Umbilical cord (tissue), 2 donors: Measurements from ENCODE around the gene STK39. TPM values are rescaled to one million over a fixed set of nuclear protein-coding genes. Genes with fewer than 3 reads are reported as not detected.

Source experiments
- DNase-seq: peaks from one replicate; pipeline ENCODE4 v3.0.0-alpha.2; 2015; ENCODE audit warnings: low spot score
- total RNA-seq: library from RNA; depleted of rRNA; stranded (reverse); fragments of >200 nt; gene quantifications from one replicate; pipeline ENCODE4 v1.2.3, GENCODE V29; 2014; ENCODE audit warnings: low replicate concordance; ENCODE audit not compliant: insufficient read depth

The STK39 gene
- total RNA-seq, 1 donor from 2014 or later = 9.6 TPM

DNA sequence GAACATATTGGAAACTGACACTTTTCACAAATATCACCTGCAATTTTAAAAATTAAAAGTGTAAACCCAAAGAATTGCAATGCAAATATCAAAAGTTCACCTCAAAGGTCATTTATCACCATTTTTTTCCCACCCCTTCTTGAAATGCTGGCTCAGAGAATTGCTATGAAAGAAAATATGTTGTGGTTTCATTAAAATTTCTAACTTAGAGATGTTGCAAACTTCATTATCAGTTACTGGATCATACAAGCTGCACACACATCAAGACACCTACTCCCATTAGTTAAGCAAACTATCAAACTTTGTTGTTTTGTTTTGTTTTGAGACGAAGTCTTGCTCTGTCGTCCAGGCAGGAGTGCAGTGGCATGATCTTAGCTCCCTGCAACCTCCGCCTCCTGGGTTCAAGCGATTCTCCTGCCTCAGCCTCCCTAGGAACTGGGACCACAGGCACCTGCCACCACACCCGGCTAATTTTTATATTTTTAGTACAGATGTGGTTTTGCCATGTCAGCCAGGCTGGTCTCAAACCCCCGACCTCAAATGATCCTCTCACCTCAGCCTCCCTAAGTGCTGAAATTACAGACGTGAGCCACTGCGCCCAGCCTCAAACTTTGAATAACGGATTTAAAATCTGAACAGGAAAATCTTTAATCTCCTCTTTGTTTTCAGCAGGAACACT lies 37.0 kb downstream of the STK39 start:
- no peak for DNase-seq

DNA sequence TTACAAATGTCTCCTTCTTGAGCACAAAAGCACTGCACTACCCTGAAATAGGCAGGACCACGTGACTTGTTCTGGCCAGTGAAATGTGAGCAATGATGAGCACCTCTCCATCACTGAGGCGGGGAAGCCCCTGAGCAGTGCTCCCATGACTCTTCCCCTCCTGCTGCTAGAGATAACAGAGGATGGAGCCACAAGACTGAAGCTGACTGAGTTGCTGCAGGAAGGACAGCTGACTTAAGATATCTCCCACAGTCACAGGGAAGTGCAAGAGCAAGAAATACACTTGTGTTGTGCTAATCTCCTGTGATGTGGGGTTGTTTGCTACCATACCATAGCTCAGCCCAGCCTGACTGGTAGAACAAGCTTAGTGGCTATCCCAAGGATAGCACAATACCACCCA lies 38.7 kb downstream of the STK39 start:
- DNase-seq = no peak

DNA sequence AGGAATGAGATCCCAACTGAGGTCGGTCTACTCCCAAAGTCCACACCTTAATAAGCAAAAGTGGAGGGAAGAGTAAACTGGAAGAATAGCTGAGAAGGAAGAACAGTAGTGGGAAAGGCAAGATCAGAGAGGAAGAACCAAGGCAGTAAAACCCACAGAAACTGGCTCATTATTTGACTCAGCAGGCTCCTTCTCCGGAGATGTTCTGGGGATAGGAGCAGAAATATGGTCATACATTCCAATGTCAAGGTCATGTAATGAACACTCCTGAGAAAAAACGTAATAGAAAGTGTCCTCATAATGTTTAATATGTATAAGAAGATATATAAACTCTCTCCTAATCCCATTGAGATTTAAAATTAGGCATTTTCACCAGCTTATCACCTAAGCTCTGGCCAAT lies 39.5 kb downstream of the STK39 start:
- DNase-seq = no peak

DNA sequence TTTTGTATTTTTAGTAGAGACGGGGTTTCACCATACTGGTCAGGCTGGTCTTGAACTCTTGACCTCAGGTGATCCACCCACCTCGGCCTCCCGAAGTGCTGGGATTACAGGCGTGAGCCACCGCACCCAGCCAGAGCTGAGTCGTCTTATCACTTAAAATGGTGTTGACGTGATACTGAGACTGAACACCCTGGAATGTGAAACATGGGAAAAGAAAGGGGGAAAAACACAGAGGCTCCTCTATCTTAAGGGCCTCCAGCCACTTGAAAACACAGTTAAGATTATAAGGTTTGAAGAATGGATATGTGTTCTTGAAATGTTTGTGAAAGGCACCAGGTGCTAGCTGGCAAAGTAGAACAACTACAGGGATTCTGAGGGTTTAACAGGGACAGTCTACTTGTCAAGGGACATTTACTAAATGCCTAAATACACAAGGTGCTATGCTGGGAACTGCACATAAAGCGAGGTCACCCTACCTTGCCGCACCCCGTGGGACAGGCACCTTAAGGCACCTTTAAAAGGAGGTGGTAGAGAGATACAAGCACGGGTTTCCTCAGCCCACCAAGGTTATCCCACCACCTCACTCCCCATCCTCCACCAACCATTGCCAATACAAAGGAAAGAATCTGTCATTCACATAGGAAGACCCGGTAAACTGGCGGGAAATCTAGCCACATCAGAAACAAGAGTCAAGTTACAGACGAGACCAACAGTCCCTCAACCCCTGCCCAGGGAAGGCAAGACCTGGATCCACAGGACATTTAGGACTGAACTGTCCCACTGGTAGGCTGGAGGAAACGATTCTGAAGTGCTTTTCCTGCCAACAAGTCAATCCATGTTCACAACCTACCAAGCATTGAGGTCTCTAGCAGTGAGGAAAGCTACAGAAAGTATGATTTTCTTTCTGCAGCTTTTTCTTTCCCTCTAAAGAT lies 43.4 kb downstream of the STK39 start:
- no peak for DNase-seq

DNA sequence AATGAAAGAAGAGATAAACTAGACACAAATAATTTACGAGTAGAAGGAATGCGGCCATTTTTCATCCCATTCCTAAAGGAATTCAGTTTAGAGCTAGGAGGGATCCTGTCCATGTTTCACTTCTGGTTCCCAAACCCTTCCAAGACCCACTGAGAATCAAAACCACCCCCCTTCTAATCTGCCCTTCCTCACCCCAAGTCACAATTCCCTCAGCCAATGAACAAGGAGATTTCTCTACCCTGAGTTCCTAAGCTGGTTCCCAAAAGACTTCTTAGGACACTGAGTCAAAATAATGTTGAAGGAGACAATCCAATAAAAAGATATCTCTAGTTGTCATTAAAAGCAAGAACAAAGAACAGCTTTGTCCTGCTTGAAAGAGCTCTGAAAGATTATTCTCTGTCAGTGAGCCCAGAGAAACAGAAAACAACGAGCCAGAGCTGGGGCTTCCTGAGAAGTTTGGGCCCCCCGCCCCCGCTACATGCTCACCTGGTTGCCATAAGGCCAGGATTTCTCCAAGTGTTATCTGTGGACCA lies 45.7 kb downstream of the STK39 start:
- DNase-seq = no peak

DNA sequence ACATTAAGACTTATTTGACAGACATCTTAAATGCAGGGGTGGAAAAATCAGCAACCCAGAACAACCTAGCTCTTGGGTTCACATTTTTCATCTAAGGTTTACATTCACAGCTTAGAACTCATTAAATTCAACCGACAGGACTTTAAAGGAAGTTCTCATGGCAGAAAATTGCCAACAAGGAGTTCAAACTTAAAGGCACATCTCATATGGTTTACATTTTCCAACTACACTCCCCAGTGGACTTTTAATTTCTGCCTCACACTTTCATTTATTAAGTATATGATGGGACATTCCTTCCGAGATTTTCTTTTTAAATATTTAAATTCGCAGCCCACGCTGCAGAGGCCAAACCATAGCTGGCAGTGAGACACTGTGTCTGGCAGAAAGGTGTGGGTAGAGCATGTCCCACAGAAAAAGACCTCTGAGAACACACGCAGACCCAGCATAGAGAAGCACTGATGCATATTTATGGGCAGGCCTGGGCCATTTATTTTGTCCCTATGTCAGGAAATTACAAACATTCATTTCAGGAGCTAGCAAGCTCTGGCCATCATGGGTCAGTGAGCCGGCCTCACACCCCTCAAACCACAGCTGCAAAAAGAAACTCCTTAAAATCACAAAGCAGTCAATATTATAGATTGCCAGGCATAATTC lies 46.3 kb downstream of the STK39 start:
- no peak for DNase-seq

DNA sequence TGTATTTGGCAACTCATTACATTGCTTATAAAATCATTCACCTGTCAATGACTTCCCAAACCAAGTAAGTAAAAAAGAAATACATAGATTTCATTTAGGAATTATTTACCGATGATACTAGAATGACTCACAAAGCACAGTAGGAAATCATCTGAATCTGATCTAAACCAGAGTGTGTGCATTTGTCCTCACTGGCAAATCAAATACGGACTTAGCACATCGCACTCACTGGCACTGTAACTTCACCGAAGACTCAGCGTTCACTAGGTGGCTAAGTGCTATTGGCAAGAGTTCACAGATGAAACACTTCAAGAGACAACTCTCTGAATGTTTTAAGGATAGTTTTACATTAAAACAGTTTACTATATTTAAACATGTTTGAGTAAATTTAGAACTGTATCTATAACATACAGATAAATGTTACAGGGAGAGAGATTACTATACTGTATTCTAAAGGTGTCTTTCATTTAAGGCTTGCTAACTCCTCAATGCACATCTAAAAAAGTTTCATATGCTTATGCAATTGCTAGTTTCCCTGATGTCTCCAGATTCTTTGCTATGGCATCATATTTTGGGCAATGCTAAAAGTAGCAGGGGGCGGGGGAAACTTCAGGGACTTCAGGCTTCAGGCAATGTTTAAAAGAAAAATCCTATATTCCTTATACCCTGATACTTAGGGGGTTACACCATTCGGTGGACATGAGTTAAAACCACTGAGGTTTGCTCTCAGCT lies 48.8 kb downstream of the STK39 start:
- no peak for DNase-seq

DNA sequence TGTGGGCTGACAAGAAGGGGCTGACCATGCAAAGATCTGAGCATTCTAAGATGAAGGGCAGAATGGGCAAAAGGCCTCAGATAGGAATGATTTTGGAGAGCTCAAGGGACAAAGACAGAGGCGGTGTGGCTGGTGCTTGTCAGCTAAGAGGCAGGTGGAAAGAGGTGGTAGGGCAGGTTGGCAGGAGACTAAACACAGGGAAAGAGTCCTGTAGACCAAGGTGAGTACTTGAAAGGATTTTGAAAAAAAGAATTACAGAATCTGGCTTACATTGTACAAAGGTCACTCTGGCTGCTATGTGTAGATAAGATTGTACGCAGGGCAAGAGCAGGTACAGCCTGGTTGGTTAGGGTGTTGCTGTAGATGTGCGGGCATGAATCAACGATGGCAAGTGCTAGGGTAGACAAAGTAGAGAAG lies 50.6 kb downstream of the STK39 start:
- no peak for DNase-seq

DNA sequence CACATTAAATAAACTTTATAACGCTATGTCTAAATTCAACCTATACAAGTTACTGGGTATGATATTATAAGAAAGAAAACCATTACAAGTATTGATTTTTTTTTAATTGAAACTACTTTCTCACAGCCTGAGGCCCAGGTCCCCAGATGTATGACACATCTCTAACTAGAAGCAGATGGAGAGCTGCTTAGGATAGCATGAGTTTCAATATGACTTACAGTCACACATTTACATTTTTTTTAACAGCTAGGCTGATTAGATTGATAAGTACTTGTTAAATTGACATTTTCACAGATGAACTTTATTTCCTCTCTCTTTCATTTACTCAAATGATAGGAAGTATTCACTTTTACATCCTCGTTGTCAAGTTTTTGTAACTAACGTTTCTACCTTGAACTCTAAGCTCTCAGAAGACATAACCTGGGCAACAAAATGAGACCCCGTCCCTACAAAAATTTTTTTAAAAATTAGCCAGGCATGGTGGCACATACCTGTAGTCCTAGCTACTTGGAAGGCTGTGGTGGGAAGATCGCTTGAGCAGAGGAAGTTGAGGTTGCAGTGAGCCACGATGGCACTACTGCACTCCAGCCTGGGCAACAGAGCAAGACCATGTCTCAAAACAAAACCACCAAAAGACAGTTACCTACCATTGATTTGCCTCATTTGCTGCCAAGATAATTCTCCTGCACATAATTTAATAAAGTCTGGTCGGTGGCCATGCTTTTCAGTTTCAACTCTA lies 52.4 kb downstream of the STK39 start:
- no peak for DNase-seq

DNA sequence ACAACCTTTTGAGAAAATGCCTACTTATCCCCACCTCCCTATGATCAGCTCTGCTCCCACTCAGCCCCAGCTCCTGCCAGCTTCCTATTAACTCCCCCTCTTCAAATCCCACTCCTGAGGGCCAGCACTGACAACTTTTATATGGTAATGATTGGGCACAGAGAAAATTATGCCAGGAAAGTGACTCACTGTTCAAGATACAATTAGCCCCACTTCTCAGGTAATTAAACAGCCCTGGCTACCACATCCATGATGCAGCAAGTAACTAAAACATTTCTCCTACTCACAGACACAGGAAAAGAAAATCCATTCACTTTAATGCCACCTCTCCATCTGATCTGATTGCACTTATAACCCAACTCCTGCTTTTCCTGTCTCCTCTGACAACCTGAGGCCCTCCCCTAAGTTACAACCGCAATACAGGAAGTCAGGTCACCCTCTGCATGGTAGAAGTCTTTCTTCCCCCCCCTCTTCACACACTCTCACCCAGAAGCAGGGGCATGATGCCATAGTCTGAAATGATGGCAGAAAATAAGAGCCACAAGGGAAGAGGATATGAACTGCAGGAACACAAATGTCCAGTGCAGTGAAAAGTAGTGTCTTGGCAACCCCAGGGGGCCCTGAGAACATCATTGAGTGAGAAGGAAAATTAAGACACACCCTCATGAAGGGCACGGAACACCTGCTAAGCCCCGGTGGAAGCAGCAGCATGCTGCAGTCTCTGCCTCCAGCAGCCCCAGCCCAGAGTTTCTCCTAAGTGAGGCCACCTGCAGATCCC lies 54.4 kb downstream of the STK39 start:
- DNase-seq = no peak

DNA sequence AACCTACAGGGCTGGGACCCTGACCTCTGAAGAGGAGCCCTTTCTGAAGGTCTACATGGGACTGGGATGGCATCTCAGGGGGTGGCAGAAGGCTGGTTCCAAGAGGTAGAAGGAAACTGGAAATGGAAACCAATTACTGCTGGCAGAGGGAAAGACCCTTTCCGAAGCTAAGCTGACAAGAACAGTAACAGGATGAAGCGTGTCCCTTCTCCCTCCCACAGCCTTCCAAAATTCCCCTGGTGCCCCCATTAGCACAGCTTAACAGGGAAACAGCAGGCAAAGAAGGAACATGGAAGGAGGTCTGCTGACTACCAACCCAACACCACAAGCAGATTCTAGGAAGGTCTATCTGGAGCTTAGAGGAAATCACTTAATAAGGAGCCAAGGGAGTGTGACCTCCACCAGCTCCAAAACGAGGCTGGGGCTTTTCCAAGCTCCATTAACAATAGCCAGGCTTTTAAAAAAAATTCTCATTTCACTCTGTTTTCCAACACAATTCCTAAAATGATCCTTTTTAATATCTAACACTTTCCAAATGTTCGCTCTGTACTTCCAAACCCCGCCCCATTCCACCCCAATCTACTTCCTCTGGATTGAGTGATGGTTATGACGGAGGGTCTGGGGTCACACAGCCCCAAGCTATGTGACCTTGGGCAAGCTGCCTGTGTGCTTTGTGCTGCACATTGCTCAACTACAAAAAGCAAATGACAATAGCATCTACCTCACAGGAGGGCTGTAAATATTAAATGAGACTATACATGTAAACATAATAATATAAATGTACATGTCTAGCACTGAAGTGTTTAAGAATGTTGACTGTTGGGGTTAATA lies 55.2 kb downstream of the STK39 start:
- no peak for DNase-seq

DNA sequence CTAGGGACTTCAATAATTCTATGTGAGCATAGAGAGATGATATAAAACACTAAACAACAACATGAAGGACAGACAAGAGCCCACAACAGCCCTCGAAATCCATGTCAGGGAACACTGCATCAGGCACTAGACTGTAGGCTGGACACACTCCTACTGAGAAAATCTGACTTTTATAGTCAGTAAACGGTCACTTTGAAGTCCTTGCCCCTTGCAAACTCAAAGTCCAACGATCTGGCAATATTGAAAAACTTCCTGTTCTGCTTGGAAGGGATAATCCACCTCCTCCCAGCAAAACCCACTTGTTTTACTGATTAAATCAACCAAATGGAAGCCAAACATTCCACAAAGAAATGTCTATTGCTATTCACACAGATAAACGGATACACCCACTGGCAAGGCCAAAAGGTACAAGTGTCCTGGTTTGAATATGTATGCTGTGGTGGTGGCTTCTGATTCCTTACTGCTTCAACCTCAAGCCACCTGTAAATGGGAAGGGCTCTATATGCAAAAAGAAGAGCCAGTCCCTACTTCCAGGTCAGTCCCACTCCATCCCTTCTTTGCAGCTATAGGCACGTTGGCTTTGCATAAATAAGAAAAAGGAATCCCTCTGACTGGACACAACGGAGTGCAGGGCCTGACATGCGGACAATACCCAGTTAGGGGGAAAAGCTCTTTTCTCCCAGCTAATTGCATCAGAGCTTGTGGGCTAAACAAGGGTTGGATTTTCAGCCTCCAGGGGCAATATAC lies 56.6 kb downstream of the STK39 start:
- DNase-seq = no peak

DNA sequence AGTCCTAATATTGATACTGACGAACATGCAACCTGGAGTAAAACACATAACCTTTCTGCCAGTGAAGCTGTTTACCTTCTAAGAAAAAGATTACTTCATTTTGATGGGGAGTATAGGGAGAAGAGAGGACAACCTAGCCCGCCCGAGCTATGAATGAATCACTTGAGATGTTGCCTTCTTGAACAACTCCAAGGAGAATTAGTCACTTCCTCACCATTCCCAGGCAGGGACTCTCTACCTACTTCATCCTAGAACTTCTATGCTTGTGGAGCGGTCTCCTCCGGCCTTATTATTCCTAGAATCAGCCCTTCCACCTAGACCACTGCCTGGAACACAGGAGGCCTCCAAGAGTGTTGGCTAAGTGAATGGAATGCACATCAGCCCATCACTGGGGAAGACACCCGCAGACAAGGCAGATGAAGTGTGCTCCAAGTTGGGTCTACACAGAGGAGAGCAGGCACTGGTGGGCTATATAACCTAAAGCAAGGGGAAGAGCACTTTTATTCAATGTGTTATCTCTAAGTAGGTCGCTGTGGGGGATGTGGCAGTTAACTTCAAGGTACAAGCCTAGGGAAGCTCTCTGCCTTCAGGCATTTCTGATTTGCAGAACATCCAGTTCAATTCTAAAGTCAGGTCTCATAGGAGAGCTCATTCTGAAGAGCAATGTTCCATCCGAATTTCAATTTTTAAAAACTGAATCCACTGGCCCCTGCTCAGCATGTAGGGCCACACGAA lies 57.4 kb downstream of the STK39 start:
- DNase-seq = no peak

DNA sequence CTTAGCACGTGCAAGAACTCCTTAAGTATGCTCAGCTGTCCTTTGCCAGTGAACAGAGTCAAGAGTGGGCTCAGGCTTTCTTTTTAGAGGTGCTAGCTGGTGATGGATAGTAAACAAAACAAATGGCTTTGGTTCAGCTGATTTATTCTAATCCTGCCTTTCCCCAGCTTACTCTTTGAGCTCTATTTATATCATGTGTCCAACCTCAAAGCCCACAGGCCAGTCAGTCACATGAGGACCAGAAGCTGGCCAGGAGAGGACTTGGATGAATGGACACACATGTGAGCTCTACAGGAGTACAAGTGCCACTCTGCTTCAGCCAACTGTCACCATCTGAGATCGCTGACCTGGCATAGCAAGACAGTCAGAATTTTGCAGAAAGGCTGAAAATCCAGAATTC lies 59.4 kb downstream of the STK39 start:
- DNase-seq = no peak

DNA sequence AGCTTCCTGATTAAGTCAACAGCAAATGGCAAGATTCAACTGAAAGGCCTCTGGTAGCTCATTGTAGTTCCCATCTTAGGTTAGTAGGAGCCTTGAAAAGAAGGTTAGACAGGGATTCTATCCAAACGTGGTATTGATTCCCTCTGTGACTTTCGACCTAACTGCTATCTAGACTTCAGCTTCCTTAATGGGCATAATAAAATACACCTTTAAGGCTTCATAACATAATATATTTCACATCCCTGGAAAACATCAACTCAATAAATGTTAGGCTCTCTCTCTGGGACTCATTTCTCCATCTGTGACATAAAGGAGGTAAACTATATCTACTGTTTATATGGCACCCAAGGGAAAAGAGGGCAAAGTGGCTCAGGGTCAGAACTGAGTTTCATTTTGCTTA lies 60.9 kb downstream of the STK39 start:
- no peak for DNase-seq

DNA sequence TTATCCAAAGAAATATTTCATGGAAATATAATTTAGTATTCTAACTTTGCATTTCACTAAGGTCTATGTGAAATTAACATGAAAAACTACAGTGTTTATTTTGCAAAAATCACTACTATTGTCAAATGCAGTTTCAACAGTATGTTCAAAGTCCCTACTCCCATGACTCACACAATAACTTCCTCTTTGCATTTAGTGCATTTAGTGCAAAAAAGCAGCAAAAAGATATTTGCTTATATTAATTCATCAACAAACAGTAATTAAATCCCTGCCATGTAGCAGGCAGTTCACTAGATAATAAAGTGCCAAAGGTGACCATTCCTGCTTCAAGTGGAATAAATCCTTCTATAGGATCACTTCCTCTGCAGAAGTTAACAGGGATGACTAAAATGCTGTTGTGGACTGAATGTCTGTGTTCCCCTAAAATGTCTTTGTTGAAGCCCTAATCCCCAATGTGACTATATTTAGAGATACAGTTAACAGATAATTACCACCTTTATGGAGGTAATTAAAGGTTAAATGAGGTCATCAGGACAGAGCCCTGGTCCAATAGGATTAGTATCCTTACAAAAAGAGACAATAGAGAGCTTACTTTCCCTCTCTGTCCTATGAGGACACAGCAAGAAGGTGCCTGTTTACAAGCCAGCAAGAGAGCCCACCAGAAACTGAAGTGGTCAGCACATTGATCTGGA lies 61.7 kb downstream of the STK39 start:
- DNase-seq = no peak
